Glomerular visceral epithelial cell (primary cell): ENCODE results near the gene ABLIM2.

Experiments used
- DNase-seq: peaks from one replicate; pipeline ENCODE4 v3.0.0-alpha.2; 2016; ENCODE audit errors: extremely low spot score

The ABLIM2 gene

DNA sequence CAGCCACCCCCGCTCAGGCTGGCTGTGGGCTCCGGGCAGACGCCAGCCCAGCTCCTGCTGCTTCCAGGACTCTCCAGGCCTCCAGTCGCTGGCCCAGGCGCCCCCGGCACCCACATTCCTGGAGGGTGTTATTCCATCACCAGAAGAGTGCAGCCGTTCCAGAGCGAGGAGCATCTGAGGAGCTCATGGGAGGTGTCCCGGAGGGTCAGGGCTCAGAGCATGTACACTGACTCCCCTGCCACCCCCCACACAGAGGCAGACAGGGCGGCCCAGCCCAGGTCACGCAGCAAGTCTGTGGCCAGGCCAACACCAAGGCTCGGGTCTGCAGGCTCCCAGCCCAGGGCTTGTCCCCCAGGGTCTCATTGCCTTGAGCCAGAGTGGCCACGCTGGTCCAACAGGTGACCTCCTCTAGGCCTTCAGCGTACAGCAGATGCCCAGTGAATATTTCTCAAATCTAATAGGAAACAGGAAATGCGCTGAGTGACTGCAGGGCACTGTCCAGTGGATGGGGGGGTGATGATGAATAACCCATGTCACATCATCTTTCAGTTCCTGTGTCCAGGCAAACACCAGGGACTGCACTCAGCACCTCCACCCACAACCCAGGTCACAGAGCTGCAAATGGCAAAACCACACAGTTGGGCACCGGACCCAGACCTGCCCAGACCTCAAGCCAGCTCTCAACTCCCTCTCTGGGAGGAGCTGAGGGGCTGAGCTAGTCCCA is 37.2 kb downstream of the ABLIM2 start:
- no peak for DNase-seq

DNA sequence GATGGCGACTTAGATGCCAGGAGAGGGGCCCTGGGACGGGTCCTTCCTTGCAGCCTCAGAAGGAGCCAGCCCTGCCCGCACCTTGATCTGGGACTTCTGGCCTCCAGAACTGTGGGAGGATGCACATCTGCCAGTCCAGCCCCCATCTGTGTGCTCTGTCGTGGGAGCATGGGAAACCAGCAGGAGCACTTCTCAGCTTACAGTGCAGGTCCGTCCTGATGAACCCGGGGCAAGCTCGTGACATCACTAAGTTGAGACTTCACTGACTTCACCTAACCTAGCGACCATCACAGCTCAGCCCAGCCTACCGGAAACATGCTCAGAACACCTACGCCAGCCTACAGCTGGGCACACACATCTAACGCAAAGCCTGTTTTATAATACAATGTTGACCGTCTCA is 38.1 kb downstream of the ABLIM2 start:
- no peak for DNase-seq

DNA sequence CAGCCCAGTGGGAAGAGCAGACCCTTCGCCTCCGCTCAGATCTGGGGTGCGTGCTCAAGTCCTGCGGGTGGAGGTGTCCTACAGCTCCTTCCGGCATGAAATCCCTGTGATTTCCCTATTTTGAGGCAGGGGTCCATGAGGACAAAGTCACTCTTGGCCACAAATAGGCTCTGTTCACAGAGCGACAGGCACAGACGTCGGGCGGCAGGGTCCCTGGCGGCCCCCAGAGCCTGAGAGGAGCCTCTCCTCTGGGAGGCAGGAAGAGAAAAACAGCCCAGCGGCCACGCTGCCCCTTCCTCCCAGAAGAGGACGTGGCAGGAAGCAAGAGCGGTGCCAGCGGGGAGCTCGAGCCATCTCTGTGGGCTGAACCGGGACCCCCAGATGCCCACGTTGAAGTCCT is 38.7 kb downstream of the ABLIM2 start:
- no peak for DNase-seq

DNA sequence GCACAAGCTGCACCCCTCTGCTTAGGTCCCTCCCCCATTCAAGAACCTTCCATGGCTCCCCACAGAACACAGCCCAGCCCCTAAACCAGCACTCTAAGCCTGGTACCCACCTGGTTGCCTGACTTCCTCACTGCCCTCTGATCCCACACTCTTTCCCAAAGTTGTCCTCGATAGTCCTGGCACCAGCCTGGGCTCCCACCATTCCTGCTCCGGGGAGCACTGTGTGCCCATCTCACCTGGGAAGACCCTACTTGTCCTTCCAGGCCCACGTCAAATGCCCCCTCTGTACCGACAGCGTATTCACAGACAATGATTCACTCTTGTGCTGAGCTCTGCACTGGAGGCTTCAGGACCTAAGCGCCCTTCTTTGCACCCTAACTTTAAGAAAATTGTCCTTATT is 40.1 kb downstream of the ABLIM2 start:
- DNase-seq: no peak

DNA sequence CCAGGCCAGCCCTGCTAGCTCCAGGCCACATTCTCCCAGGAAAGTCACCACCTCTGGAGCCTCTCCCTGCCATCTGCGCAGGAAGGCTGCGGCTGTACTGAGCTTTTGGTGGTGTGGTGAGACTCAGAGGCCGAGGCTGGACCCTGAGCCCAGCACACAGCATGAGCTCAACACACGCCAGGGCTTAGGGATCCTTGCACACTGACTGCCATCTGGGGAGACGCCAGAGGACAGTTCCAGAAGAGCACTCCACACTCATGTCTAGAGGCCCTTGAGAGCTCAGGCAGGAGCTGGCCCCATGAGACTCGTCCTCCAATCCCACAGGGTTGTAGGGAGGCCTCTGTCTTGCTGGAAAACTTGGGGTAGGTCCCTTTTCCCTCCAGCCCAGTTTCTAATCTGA is 40.6 kb downstream of the ABLIM2 start:
- no peak for DNase-seq

DNA sequence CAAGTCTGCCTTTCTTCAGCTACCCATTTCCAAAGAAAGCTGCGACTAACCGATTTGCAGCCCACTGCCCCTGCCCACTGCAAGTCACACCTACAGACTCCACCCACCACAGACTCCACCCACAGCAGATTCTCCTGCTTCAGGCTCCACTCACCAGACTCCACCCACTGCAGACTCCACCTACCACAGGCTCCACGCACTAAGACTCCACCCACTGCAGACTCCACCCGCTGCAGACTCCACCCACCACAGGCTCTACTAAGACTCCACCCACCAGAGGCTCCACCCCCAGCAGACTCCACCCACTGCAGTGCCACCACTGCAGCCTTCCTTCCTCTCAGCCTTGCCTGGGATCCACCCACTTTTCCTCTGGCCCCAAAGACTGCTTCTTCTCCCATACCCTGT is 41.3 kb downstream of the ABLIM2 start:
- DNase-seq: peak; percentile 13

DNA sequence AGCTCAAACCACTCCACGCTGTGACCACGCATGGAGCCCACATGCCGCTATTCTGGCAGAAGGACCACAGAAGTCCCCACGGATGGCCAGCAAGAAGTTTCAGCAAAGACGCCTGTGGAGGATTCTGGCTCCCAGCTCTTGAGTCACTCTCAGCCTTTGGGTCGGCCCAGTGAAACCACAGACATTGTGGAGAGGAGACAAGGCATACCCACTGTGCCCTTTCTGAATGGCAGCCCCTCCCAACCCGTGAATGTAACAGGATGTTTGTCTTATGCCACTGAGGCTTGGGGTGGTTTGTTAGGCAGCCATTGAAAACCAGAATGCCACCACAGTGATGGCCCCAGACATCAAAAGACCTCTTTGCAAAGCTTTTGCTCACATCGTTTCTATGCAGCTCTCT is 42.7 kb downstream of the ABLIM2 start:
- DNase-seq: no peak

DNA sequence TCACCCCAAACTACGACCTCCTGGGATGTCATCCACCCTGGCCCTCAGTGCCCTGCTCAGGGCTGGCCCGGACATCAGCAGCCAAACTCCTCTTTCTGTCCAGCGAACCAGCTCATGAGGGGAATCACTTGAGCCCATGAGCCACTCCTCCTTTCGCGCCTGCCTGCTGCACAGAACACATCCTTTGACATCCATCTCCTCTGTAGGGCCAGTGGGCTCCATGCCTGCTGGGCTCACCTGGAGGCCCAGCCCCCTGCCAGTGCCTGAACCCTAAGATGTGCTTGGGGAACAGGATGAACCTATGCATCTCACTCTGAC is 43.5 kb downstream of the ABLIM2 start:
- DNase-seq: no peak

DNA sequence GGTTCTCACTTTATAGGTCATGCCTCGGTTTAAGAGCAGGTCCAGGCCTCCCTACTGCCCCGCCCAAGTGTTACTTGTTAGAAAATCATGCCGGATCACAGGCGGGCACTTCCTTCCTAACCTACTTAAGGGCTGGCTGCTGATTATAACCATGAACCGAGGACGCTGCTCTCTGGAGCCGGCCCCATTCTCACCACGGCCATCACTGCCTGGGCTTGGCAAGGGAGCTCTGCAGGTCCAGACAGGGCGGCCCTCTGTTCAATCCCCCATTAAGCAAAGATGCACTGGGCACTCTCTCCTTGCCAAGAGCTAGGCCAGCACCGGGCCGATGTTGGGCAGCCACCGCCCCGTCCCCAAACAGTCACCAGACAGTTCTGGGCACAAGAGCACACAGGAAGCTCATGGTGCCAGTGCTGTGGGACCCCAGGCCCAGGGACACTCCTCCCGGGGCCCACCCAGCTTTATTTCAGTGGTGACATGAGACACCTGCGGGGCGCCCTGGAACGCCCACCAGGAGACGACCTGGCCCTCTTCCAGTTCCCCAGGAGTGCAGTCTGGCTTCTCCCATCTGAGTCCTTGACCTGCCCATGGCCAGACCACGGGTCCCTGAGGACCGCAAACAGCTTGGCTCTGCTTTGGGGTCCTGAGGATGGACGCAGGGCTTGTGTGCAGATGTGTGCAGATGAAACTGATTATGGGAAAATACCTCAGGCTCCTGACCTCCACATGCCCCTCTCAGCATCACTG is 44.0 kb downstream of the ABLIM2 start:
- DNase-seq: no peak

DNA sequence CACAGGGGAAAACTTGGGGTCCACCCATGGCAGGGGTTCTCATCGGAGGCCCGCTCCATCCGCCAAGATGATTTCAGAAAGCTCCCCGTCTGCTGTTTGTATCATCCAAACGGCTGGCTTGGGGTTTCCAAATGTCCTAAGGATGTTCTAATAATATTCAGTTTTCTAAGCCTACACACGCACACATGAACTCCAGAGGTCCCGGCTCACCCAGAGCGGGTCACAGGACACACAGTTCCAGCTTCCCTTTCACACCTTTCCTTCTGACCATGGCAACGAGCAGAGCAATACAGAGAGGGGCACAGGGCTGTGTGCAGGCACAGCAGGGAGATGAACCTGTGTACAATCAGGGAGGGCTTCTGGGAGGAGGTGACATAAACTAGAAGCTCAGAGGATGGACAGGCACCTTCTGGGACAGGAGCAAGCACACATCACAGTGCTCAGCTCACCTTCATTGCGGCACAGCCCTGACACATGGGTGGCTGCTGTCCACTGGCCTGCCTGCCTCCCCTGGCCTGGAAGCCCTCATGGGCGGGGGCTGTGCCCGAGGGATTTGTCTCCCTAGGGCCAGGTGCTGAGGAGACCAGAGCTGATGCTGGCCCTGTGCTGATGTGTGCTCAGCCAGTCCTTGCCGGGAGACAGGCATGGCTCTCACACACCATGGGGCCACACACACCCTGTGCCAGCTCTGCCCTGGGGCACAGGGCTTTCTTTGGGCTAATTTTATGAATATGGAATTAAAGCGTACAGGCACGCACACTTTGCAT is 44.8 kb downstream of the ABLIM2 start:
- DNase-seq: no peak

DNA sequence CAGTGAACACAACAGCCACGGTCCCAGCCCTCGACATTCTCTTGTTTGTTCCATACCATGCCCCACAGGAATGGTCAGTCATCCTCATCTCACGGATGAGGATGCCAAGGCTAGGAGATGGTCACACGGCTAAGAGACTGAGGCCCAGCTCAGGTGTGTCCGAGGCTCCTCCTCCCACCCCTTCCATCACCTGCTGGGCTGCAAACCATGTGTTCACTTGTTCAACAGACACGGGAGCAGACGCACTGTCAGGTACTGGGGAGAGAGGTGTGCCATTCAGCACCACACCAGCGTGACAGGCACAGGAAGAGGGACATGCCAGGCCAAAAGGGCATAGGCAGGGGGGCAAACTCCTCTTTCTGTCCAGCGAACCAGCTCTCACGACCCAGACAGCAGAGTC is 45.9 kb downstream of the ABLIM2 start:
- DNase-seq: no peak

DNA sequence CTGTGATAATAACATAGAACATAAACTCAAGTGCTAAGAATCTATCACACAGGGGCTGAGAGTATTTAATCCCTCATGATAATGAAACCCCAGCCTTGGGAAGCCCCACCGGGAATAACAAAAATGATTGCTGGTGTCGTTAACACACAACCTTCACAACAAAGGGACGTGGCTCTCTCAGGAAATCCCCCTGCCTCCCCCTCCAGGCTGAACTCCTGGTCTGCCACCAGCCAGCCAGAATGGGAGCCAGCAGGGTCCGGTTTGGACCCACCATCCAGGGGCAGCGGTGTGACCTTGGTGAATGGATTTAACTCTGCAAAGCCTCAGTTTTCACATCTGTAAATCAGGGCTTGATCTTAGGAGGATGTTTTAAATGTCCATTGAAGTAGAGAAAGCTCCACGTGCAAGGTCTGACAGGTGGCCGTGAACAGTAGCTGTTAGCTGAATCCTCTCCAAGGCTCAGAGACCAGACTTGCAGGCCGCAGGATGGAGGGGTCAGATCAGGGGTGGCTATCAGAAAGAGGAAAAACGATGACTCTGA is 46.5 kb downstream of the ABLIM2 start:
- no peak for DNase-seq

DNA sequence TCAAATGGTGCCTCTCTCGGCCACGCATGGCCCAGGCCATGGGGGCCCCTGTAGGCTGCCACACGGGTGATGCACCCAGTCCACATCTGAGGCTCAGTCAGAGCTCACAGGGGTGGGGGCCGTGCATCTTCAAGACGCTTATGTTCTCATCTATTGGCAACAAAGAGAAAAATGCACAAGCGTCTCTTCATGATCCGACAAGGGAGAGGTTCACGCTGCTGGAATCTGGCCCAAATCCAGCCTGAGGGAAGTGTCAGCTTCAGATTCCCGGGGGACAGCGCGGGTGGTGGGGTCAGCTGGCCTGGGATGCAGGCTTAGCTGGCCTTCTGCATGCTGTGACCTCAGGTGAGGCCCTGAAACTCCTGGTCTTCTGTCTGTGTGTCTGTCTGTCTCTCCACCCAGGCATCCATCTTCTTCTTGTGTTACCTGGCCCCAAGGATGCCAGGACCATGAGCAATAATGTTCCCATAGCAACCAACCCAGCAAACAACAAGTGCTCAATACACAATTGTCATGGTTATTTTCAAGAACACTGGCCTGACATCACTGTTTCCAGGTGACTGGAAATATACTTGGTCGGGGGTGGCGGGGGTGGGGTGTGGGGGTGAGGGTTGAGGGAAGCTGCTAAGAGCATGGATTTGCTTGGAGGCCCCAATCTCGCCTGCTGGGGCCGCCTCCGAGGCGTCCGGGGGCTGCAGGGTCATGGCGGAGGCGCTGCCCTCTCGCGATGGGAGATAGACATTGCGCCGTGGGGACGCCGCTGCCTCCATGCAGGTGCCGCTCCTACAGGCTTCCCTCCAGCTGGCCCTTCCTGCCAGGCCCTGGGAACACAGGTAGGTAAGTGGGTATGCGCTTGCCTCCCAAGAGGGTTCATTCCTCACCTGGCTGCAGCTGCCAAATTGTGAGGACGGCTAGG is 48.3 kb downstream of the ABLIM2 start:
- DNase-seq: peak; percentile 16

DNA sequence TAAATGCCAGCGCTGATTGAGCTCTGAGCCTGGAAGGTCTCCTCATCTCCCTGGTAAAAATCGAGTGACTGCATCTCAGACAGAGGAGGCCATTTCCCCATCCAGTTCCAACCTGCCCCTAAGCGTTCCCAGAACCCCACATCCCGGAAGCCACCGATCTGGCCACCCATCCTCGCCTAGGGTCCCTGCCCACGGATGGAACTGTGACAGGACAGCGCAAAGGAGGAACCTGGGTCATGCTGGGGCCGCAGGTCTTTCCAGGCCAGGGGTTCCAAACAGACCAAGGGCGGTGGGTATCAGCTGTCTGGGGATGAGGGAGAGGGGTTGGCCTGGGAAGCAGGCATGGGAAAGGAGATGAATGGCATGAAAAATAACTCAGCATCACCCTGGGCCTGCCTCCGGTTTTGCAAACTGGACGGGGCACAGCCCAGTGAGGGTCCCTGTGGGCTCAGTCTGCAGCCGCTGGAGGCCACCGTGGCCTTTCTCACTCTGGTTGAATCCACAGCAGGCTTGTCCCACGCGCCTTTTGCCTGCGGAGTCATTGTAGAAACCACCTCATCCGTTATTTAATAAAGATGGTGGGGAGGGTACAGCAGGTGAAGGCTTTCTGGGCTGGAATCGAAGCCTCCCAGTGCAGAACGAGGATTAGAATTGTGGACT is 49.1 kb downstream of the ABLIM2 start:
- DNase-seq: no peak

DNA sequence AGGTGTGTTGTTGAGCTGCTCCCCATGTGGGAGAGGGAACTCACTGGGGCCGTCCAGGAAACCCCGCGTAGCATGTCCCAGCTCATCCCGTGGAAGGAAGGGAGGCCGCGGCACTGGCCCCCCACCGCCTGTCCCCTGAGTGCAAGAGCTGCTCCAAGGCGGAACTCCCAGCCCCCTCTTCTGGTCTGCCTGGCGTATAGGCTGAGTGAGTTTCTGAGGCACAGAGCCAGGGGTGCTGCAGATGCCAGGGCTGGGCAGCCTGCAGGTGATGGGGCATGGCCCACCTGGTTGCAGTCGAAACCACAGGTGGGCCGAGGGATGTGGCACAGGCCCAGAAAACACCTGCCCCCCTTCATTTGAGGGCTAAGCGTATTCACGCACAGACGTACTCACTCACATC is 49.6 kb downstream of the ABLIM2 start:
- DNase-seq: no peak

DNA sequence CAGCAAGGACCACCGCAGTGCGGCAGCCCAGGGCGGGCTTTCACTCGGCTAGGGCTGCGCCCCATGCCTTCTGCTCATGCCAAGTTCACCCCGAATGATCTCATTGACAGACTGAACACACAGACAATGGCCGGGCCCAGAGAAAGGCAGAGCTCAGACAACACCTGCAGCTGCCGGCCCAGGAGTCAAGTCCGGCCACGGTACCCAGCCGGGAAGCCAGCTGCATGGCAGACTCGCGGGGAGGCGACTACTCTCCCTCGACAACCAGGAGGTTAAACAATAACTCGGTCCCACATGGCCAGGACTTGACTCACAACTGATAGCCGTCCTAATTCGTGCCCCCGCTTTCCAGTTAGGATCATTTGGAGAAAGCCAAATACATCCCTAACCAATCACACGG is 50.4 kb downstream of the ABLIM2 start:
- peak; percentile 33 for DNase-seq

DNA sequence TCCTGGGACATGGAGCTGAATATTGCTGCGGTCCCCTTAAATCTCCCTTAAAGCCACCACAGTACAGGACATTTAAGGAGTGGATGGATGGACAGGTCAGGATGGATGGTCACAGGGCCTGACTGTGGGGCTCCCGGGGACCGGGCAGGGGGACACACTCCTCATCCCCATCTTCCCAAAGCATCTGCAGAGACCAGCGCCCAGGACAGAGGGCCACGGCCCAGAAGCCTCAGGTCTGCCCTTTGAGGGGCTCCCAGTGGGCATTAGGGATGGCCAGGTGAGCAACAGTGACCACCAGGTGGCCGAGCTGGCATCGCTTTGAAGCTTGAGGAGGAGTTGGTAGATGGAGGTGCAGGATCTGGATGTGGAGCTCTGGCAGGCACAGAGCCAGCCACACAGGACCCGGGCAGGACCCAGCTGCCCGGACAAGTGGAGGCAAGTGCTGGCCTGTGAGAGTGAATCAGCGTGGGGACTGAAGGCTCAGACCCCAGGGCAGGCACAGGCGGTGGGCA is 51.4 kb downstream of the ABLIM2 start:
- no peak for DNase-seq

DNA sequence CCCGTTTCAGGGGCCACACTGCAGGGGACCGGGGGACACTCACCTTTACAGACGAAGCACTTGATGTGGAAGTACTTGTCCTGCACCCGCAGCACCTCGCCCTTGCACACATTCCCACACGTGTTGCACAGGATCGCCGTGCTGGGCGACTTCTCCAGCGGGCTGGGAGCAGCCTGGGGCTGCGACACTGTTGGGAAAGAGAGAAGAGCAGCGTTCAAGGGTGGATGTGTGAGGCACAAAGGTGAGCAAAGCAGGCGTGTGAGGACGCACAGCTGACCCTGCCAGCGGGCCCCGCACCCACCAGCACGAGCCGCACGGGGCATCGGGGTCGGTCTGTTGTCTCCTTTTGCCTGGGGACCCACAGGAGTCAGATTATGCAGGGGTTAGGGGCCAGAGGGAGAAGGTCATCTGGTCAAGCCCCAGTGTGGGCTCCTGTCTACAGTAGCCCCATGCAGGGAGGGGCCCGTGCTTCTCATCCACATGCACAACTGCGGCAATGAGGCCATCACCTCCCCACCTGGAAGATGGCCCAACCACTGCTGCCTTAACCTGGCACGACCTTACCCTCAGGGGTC is 52.1 kb downstream of the ABLIM2 start:
- no peak for DNase-seq

DNA sequence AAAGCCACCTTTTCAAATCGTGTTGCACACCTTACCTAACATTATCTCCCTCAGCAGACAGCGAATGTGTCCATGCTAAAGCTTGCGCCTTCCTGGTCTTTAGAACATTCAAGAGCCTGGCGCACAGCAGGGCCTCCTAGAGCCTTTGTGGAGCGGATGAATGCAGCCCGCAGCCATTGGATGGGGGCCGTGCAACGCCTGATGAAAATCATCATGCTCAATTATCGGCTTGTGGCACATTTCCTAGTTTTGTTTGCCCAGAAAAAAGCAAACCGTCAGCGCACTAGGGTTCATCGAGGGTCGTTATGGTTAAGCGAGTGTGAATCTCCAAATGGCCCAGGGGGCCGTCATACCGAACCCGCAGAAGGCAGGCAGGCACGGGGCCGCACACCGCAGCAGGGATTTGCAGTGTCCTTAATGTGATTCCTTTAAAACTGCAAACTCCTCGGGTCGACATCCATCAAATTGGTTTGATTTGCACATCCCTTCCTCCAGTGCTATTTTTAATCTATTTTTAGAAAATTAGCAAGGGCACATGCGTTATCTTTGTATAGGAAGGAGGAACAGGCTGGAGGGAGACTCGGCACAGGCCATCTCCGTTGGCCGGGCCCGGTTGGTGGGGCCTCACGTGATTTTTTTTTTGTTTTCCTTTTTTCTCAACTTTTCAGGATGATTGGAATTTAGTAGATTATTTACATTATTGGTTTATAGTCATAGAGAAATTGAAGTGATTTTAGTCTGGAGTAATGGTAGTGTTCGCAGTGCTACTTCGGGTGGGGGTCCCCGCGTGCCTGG is 53.1 kb downstream of the ABLIM2 start:
- no peak for DNase-seq
